GM18505 (cell line): ENCODE data around the gene DOCK4.

Source experiments
- ATAC-seq: cut with Tn5 transposase; IDR thresholded peaks from one replicate; pipeline ENCODE4 v1.9.1; 2021; ENCODE audit not compliant: unreplicated experiment
- POLR2A ChIP-seq: IDR thresholded peaks from 4 replicates; pipeline ENCODE4 v1.6.1; 2011; ENCODE audit warnings: borderline replicate concordance; ENCODE audit not compliant: insufficient read depth, insufficient read length; ENCODE audit errors: extremely low read depth

The DOCK4 gene

GRCh38 chr7:111975346-111975745, 230.9 kb downstream of the DOCK4 start:
- ATAC-seq, result no peak
- TF ChIP-seq POLR2A, result no peak

GRCh38 chr7:111960984-111961383, 245.2 kb downstream of the DOCK4 start:
- ATAC-seq, result no peak
- no peak for TF ChIP-seq POLR2A

GRCh38 chr7:111958896-111959295, 247.3 kb downstream of the DOCK4 start:
- no peak for ATAC-seq
- no peak for TF ChIP-seq POLR2A

GRCh38 chr7:111958431-111958830, 247.8 kb downstream of the DOCK4 start:
- TF ChIP-seq POLR2A, result no peak
- no peak for ATAC-seq

GRCh38 chr7:111955616-111956015, 250.6 kb downstream of the DOCK4 start:
- ATAC-seq, result no peak
- no peak for TF ChIP-seq POLR2A

- TF ChIP-seq POLR2A, result no peak
- no peak for ATAC-seq
Measured at GRCh38 chr7:111954474-111955381, 251.5 kb downstream of the DOCK4 start.

- TF ChIP-seq POLR2A, result no peak
- ATAC-seq, result no peak
Measured at GRCh38 chr7:111954056-111954455, 252.1 kb downstream of the DOCK4 start.

GRCh38 chr7:111953611-111954010, 252.6 kb downstream of the DOCK4 start:
- no peak for TF ChIP-seq POLR2A
- ATAC-seq, result no peak

GRCh38 chr7:111952783-111953182, 253.4 kb downstream of the DOCK4 start:
- no peak for TF ChIP-seq POLR2A
- ATAC-seq, result no peak

GRCh38 chr7:111951052-111951451, 255.1 kb downstream of the DOCK4 start:
- no peak for ATAC-seq
- no peak for TF ChIP-seq POLR2A

- TF ChIP-seq POLR2A, result no peak
- no peak for ATAC-seq
Measured at GRCh38 chr7:111942450-111943081, 263.6 kb downstream of the DOCK4 start.

- ATAC-seq, result no peak
Measured at GRCh38 chr7:111937163-111937562, 269.0 kb downstream of the DOCK4 start.

GRCh38 chr7:111933609-111934008, 272.6 kb downstream of the DOCK4 start:
- TF ChIP-seq POLR2A, result no peak
- ATAC-seq, result no peak

More at GRCh38 chr7:111937163-111937562, 269.0 kb downstream of the DOCK4 start:
- no peak for TF ChIP-seq POLR2A

- no peak for TF ChIP-seq POLR2A
- ATAC-seq, result no peak
Measured at GRCh38 chr7:111931958-111932357, 274.2 kb downstream of the DOCK4 start.

- ATAC-seq, result no peak
- TF ChIP-seq POLR2A, result no peak
Measured at GRCh38 chr7:111931016-111931517, 275.1 kb downstream of the DOCK4 start.

- TF ChIP-seq POLR2A, result no peak
- ATAC-seq, result no peak
Measured at GRCh38 chr7:111929264-111929663, 276.9 kb downstream of the DOCK4 start.
